ENCODE data around the gene DLG2.

Gene DLG2

GRCh38 chr11:85652786-85653447 is 25.8 kb upstream of the DLG2 start:
- TF ChIP-seq, protein P1, sequence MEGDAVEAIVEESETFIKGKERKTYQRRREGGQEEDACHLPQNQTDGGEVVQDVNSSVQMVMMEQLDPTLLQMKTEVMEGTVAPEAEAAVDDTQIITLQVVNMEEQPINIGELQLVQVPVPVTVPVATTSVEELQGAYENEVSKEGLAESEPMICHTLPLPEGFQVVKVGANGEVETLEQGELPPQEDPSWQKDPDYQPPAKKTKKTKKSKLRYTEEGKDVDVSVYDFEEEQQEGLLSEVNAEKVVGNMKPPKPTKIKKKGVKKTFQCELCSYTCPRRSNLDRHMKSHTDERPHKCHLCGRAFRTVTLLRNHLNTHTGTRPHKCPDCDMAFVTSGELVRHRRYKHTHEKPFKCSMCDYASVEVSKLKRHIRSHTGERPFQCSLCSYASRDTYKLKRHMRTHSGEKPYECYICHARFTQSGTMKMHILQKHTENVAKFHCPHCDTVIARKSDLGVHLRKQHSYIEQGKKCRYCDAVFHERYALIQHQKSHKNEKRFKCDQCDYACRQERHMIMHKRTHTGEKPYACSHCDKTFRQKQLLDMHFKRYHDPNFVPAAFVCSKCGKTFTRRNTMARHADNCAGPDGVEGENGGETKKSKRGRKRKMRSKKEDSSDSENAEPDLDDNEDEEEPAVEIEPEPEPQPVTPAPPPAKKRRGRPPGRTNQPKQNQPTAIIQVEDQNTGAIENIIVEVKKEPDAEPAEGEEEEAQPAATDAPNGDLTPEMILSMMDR (IDR thresholded peaks at IDR 0.05; ENCODE audit: low read depth, low read length) = no peak
- DNase-seq (ENCODE audit: extremely low read depth, low read depth) = no peak

GRCh38 chr11:85651118-85651517 is 24.0 kb upstream of the DLG2 start:
- DNase-seq (ENCODE audit: extremely low read depth, low read depth) = no peak
- TF ChIP-seq, protein P1 (IDR thresholded peaks at IDR 0.05; ENCODE audit: low read depth, low read length) = no peak

DNA sequence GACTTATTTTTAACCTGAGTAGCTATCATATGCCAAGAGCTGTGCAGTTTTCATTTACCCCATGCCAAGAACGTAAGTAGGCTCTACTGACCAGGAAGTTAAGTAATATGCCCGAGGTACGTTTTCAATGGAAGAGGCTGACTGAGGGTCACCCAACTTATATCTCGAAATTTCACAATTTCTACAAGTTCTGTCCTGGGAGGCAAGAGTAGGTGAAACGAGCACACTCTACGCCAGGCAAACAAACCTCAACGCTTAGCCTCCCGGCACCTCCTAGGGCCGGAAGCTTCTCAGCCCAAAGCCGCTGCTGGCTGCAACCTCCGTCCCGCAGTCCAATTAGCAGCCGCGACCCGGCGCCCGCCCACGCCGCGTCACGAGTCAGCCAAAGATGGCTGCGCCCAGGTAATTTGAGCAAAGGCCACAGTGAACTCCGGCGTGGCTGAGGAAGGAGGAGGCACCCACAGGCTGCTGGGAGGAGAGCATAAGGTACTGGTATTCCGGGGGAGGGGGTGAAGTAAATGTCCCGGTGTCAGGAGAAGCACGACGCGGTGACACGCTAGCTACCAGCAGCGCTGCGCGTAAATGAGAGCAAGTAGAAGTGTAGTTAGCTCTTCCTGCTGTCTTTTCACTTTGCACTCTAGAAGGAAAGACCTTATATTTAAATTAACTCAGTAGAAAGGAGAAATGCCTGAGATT is 20.6 kb upstream of the DLG2 start, which contains the start of gene TMEM126A:
TSS of gene TMEM126A (plus strand) at position 364 of the 696 bp plus-strand sequence. CDS start 2,289 bp downstream, outside the sequence.
- DNase-seq (ENCODE audit: extremely low read depth, low read depth) = no peak
- TF ChIP-seq, protein P1 (IDR thresholded peaks at IDR 0.05; ENCODE audit: low read depth, low read length) = no peak

- DNase-seq (ENCODE audit: extremely low read depth, low read depth) = no peak
- TF ChIP-seq, protein P1 (IDR thresholded peaks at IDR 0.05; ENCODE audit: low read depth, low read length) = no peak
Observed at GRCh38 chr11:85647078-85647477, 19.9 kb upstream of the DLG2 start.

GRCh38 chr11:85643191-85643614 is 16.1 kb upstream of the DLG2 start:
- TF ChIP-seq, protein P1 (IDR thresholded peaks at IDR 0.05; ENCODE audit: low read depth, low read length) = no peak
- DNase-seq (ENCODE audit: extremely low read depth, low read depth) = no peak

DNA sequence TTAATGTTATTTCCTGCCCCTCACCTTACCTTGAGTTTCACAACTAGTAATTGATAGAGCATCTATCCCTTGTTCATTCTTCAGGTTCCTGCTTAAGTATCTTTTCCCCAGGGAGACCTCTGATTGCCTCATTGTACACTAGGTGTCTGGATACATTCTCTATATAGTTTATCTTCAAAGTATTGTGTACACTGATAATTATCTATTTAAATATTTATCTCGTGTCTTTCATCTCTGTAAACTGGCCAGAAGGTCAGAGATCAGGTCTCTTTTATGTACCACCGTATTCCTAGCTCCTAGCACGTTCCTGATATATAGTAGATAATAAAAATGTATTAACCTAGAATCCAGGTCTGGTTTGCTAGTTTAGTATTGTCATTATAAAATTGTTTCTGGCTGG is 7.6 kb upstream of the DLG2 start:
- no peak for DNase-seq (ENCODE audit: extremely low read depth, low read depth)
- TF ChIP-seq, protein P1 (IDR thresholded peaks at IDR 0.05; ENCODE audit: low read depth, low read length) = no peak

- TF ChIP-seq, protein P1 (IDR thresholded peaks at IDR 0.05; ENCODE audit: low read depth, low read length) = no peak
- DNase-seq (ENCODE audit: extremely low read depth, low read depth) = no peak
Observed at GRCh38 chr11:85628771-85629341, 1.7 kb upstream of the DLG2 start.
